SK-N-MC (cell line): ENCODE results near the gene SOCS2.
"Not testable (repeated sequence)": the region's sequence is repeated elsewhere in the genome, so short reads cannot be mapped to it uniquely, and the experiment has no call there.

ENCODE experiments used
- DNase-seq: peaks from one replicate; pipeline ENCODE4 v3.0.0-alpha.2; 2011; ENCODE audit warnings: low read depth, low spot score
- H3K27ac ChIP-seq: fragments of 200-600 bp; sonication (generic); 2 replicates; pipeline ENCODE4 v1.5.1; 2016; ENCODE audit warnings: mixed run types
- H3K36me3 ChIP-seq: fragments of 200-600 bp; sonication (generic); 2 replicates; pipeline ENCODE4 v1.6.1; 2017; ENCODE audit warnings: antibody characterized with exemption, low read length, mixed read lengths; ENCODE audit not compliant: insufficient read depth
- H3K4me3 ChIP-seq: fragments of 200-600 bp; sonication (generic); 2 replicates; pipeline ENCODE4 v1.5.1; 2016
- H3K9ac ChIP-seq: fragments of 200-600 bp; sonication (generic); 2 replicates; pipeline ENCODE4 v1.8.0; 2017; ENCODE audit warnings: mixed run types, mixed read lengths; ENCODE audit not compliant: insufficient read length
- H3K9me3 ChIP-seq: fragments of 200-600 bp; sonication (generic); 2 replicates; pipeline ENCODE4 v1.6.1; 2017; ENCODE audit warnings: low read depth, mild to moderate bottlenecking, antibody characterized with exemption, low read length, moderate library complexity, mixed read lengths
- EZH2 ChIP-seq: fragments of 200-600 bp; sonication (generic); IDR thresholded peaks from one replicate; pipeline ENCODE4 v1.6.1; 2017; ENCODE audit warnings: antibody characterized with exemption
- FOXP2 ChIP-seq: optimal IDR thresholded peaks from 2 replicates; pipeline ENCODE3; 2011; ENCODE audit warnings: mild to moderate bottlenecking, moderate library complexity; ENCODE audit not compliant: insufficient read depth; ENCODE audit errors: extremely low read length, control extremely low read depth
- POLR2AphosphoS5 ChIP-seq: IDR thresholded peaks from 2 replicates; pipeline ENCODE4 v1.6.1; 2012; ENCODE audit warnings: mild to moderate bottlenecking, low read depth, low read length, borderline replicate concordance

The SOCS2 gene

DNA sequence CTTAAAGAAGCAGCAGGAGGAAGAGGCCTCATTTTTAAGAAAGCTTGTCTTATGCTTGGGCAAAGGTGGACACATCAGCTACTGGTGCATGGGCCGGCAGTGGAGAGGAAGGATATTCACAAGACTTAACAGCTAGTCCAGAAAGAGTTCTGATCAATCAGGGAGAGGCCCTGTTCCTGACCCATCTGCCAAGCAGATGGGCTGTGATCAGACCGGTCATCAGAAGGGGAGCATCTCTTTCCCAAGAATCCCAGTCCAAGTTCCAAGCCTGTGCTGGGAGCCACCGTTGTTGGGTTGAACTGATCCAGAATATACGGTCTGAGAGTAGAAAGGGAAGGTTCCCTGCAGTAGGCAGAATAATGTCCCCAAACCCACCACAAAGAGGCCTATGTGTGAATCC lies 32.7 kb upstream of the SOCS2 start:
- H3K27ac ChIP-seq = no peak overlapping the region
- H3K9me3 ChIP-seq = no peaks in the 10 kb centered on the region
- TF ChIP-seq FOXP2 (no peak), EZH2 (no peak), POLR2AphosphoS5 (no peak)
- no peak overlapping the region for H3K9ac ChIP-seq
- DNase-seq = no peak
- no peaks in the 10 kb centered on the region for H3K36me3 ChIP-seq
- no peak overlapping the region for H3K4me3 ChIP-seq

- TF ChIP-seq FOXP2 (no peak), EZH2 (no peak), POLR2AphosphoS5 (no peak)
- H3K27ac ChIP-seq = no peak overlapping the region
- DNase-seq = no peak
These were observed 32.0 kb upstream of the SOCS2 start for GRCh38 chr12:93540466-93540865.

DNA sequence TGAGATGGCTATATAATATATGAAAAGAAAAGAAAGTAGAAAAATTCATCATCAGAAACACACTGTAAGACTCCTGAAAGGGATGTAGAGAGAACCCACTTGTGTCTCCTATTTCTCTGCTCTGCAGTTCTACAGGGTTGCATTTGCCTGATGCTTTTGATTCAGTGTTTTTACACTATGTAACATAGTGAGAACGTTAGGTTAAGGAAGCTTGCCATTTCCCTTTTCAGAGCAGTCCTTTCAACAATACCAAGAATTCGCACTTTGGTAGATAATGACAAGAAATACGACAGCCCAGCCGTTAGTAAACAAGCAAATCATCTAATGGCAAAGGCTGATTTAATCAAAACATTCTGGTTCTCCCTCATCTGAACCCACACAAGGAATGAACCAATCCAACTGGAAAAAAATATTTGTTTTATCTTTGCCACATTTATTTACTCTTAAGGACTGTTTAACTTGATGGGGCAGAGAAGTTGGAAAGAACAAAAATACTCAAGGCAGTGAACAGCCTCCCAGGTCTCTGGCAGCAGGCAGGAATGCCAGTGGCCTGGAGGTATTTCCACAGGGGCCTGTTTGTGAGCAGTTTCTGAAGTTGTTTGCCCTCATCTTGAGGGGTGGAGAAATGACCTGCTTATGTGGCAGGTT lies 30.8 kb upstream of the SOCS2 start:
- no peak overlapping the region for H3K27ac ChIP-seq
- no peaks in the 10 kb centered on the region for H3K9me3 ChIP-seq
- H3K9ac ChIP-seq = no peak overlapping the region
- TF ChIP-seq FOXP2 = no peak
- TF ChIP-seq EZH2 = no peak
- TF ChIP-seq POLR2AphosphoS5 = no peak
- no peak for DNase-seq
- no peaks in the 10 kb centered on the region for H3K36me3 ChIP-seq
- H3K4me3 ChIP-seq = no peak overlapping the region

More at GRCh38 chr12:93540466-93540865, 32.0 kb upstream of the SOCS2 start:
- Histone ChIP-seq H3K9me3 (no peaks in the 10 kb centered on the region), H3K36me3 (no peaks in the 10 kb centered on the region), H3K4me3 (no peak overlapping the region), H3K9ac (no peak overlapping the region)

DNA sequence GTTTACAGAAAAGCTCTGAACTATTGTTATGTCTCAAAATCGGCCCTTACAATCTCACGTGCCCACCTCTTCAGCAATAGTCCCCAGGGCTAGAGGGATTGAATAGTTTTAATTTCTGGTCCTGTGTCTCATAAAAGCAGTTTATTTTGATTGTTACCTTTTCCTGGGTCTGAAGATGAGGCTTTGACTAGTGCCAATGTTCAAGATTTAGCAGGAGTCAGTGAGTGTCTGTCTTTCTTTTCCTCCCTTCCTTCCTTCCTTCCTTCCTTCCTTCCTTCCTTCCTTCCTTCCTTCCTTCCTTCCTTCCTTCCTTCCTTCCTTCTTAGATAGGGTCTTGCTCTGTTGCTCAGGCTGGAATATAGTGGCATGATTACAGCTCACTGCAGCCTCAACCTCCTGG lies 24.7 kb upstream of the SOCS2 start:
- H3K9ac ChIP-seq = peak overlapping the region; percentile 29
- H3K9me3 ChIP-seq = no peaks in the 10 kb centered on the region
- peak overlapping the region; percentile 89 for H3K27ac ChIP-seq
- no peak for TF ChIP-seq FOXP2
- peak; percentile 52; the same call in 1 of the 2 replicates for TF ChIP-seq POLR2AphosphoS5
- no peaks in the 10 kb centered on the region for H3K36me3 ChIP-seq
- peak overlapping the region; percentile 64 for H3K4me3 ChIP-seq
- peak; percentile 85 for DNase-seq

DNA sequence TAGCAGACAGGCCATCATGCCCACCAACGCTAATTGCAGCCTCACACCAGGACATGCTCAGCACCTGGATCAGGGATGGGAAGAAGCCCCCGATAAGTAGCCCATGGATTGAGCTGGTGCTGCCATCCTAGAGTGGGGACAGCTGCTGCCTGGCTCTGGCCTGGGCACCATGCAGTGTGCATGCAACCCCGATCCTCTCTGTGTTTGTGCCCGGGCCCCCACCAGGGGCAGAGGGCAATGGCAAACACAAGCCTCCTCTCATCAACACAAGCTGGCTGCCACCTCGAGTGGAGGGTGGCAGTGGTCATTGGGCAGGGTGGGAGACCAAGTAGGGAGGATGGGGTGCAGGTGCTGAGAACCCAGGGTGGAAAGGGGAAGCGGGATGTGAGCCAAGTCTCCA lies 23.3 kb upstream of the SOCS2 start:
- no peak overlapping the region for H3K4me3 ChIP-seq
- no peak overlapping the region for H3K9ac ChIP-seq
- DNase-seq = no peak
- no peaks in the 10 kb centered on the region for H3K36me3 ChIP-seq
- no peak for TF ChIP-seq FOXP2
- no peak for TF ChIP-seq POLR2AphosphoS5
- no peak for TF ChIP-seq EZH2
- H3K9me3 ChIP-seq = no peaks in the 10 kb centered on the region
- H3K27ac ChIP-seq = peak overlapping the region; percentile 89; the same call in 1 of the 2 replicates

DNA sequence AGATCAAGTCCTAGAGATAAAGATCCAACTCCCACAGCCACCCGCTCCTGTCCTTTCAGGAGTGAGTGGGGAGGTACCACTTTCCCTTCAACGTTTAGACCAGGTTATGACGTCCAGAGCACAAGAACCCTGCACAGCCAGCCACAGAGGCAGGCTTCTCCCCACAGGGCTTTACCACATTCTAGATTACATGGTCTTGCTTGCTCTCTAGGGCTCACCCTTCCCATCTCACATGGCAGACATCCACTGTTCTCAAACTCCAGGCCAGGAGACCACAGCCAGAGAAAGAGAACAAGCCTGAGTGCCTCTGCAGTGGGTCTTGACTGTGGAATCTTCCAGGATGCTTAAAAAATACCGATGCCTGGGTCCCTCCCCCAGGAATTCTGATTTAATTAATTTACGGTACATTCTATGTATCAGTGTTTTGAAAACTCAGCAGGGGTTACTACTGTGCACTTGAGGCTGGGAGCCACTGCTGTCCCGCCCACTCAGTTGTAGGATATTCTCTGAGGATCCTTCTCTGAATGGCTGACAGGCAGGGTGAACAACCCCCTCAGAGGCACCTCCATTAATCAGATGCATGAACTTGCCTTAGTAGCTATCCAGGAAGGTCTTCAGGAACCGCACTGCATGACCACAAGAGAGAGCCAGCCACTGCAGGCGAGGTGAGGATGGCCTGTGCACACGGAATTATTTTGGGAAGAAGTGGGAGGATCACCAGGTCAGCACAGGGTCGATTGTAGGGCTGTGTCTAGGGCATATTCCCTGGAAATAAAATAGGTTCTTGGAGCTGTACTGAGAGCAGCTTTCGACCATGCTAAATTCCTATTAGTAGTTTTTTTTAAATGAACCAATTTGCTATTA lies 21.5 kb upstream of the SOCS2 start:
- H3K9me3 ChIP-seq = no peaks in the 10 kb centered on the region
- TF ChIP-seq EZH2 = no peak
- no peak for TF ChIP-seq FOXP2
- TF ChIP-seq POLR2AphosphoS5 = no peak
- H3K27ac ChIP-seq = no peak overlapping the region
- DNase-seq = no peak
- peak overlapping the region; percentile 1; the same call in 1 of the 2 replicates for H3K4me3 ChIP-seq
- H3K36me3 ChIP-seq = no peaks in the 10 kb centered on the region
- H3K9ac ChIP-seq = no peak overlapping the region

DNA sequence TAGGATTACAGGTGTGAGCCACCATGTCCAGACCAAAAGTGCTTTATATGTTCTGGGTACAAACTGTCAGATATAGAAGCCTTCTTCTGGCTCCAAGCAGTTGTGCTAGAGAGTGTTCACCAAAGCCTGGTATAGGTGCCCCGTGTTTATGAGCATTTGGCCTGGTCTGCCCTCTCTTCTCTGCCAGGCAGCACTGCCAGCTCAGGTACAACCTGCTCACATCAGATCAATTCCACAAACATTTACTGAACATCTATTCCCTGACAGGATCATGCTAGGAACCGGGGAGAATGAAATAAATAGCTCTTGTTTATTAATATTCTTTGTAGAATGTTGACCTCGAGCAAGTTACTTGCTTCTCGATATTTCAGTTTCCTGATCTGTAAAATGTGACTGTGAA lies 20.0 kb upstream of the SOCS2 start:
- DNase-seq = no peak
- Histone ChIP-seq H3K36me3 (no peaks in the 10 kb centered on the region), H3K4me3 (no peak overlapping the region), H3K9ac (no peak overlapping the region), H3K9me3 (no peaks in the 10 kb centered on the region), H3K27ac (no peak overlapping the region)
- TF ChIP-seq FOXP2 (no peak), EZH2 (no peak), POLR2AphosphoS5 (no peak)

DNA sequence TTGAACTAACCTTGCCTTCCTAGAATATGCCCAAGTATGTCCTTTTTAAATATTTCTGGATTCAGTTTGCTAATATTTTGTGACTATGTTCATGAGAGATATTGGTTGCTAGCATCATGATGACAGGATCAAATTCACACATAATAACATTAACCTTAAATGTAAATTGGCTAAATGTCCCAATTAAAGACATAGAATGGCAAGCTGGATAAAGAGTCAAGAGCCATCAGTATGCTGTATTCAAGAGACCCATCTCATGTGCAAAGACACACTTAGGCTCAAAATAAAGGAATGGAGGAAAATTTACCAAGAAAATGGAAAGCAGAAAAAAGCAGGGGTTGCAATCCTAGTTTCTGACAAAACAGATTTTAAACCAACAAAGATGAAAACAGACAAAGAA lies 14.6 kb upstream of the SOCS2 start:
- H3K27ac ChIP-seq, H3K9me3 ChIP-seq, H3K4me3 ChIP-seq, DNase-seq, H3K36me3 ChIP-seq, H3K9ac ChIP-seq: not testable (repeated sequence)

- not testable (repeated sequence) for H3K36me3 ChIP-seq, H3K9ac ChIP-seq, H3K9me3 ChIP-seq, DNase-seq, H3K4me3 ChIP-seq, H3K27ac ChIP-seq
These were observed 13.8 kb upstream of the SOCS2 start for GRCh38 chr12:93558685-93559084.
